ENCODE data around the gene LAGE3. TPM values are rescaled to one million over a fixed set of nuclear protein-coding genes. Genes with fewer than 3 reads are reported as not detected.

LAGE3 gene
- total and polyA plus RNA-seq, 4 donors = 10.3 to 32.0 (median 23.9) TPM

GRCh38 chrX:154484255-154485149 lies 5.4 kb upstream of the LAGE3 start:
- Histone ChIP-seq H3K27ac (ENCODE audit: low read depth in 1 of 2, low read length in 1 of 2) (peak overlapping the region in 1 of 2 donors; percentile 35), H3K4me1 (ENCODE audit: control insufficient read depth in 5 of 5, insufficient read depth in 5 of 5, low read length in 5 of 5) (peaks cover 0 to 9% (median 0%) of the 10 kb centered on the region in 5 donors), H3K9ac (ENCODE audit: insufficient read depth in 1 of 2, low read length in 2 of 2) (no peak overlapping the region), H3K36me3 (ENCODE audit: control insufficient read depth in 4 of 4, insufficient read depth in 4 of 4, low read length in 4 of 4) (peaks cover 0 to 7% (median under 1%) of the 10 kb centered on the region in 4 donors), H3K4me3 (no peak overlapping the region), H3K27me3 (ENCODE audit: control insufficient read depth in 3 of 3, insufficient read depth in 3 of 3, low read length in 2 of 3) (no peaks in the 10 kb centered on the region), H3K9me3 (ENCODE audit: control insufficient read depth in 4 of 4, insufficient read depth in 3 of 4, low read length in 3 of 4) (peaks cover 0 to 2% (median 0%) of the 10 kb centered on the region in 4 donors)
- WGBS, 2 donors = 84 to 94% methylated on average over 11 to 16 of the region's 16 CpGs
- no peak for ATAC-seq (ENCODE audit: insufficient read depth, low FRiP score)
- TF ChIP-seq CTCF (IDR thresholded peaks at IDR 0.05; ENCODE audit: control extremely low read depth, extremely low read depth) = no peak
- no peak for DNase-seq

GRCh38 chrX:154483325-154483724 lies 4.2 kb upstream of the LAGE3 start:
- DNase-seq (no peak), ATAC-seq (ENCODE audit: insufficient read depth, low FRiP score) (no peak)
- H3K4me1 ChIP-seq (ENCODE audit: control insufficient read depth in 5 of 5, insufficient read depth in 5 of 5, low read length in 5 of 5) = peaks cover 0 to 4% (median 0%) of the 10 kb centered on the region in 5 donors
- WGBS, 2 donors = 78 to 87% methylated on average over 7 of the region's 7 CpGs
- no peak overlapping the region for H3K4me3 ChIP-seq
- no peak overlapping the region for H3K27ac ChIP-seq (ENCODE audit: low read depth in 1 of 2, low read length in 1 of 2)
- H3K27me3 ChIP-seq (ENCODE audit: control insufficient read depth in 3 of 3, insufficient read depth in 3 of 3, low read length in 2 of 3) = no peaks in the 10 kb centered on the region
- peaks cover 0 to 2% (median 0%) of the 10 kb centered on the region in 4 donors for H3K9me3 ChIP-seq (ENCODE audit: control insufficient read depth in 4 of 4, insufficient read depth in 3 of 4, low read length in 3 of 4)
- peaks cover 0 to 7% (median under 1%) of the 10 kb centered on the region in 4 donors for H3K36me3 ChIP-seq (ENCODE audit: control insufficient read depth in 4 of 4, insufficient read depth in 4 of 4, low read length in 4 of 4)
- no peak for TF ChIP-seq CTCF (IDR thresholded peaks at IDR 0.05; ENCODE audit: control extremely low read depth, extremely low read depth)
- H3K9ac ChIP-seq (ENCODE audit: insufficient read depth in 1 of 2, low read length in 2 of 2) = no peak overlapping the region

- no peak for ATAC-seq (ENCODE audit: insufficient read depth, low FRiP score)
- 75 to 81% methylated on average over 6 to 7 of the region's 7 CpGs for WGBS, 2 donors
- Histone ChIP-seq H3K9me3 (ENCODE audit: control insufficient read depth in 4 of 4, insufficient read depth in 3 of 4, low read length in 3 of 4) (peaks cover 0 to 2% (median 0%) of the 10 kb centered on the region in 4 donors), H3K27me3 (ENCODE audit: control insufficient read depth in 3 of 3, insufficient read depth in 3 of 3, low read length in 2 of 3) (no peaks in the 10 kb centered on the region), H3K36me3 (ENCODE audit: control insufficient read depth in 4 of 4, insufficient read depth in 4 of 4, low read length in 4 of 4) (peaks cover 0 to 7% (median under 1%) of the 10 kb centered on the region in 4 donors), H3K9ac (ENCODE audit: insufficient read depth in 1 of 2, low read length in 2 of 2) (no peak overlapping the region), H3K27ac (ENCODE audit: low read depth in 1 of 2, low read length in 1 of 2) (no peak overlapping the region), H3K4me3 (no peak overlapping the region), H3K4me1 (ENCODE audit: control insufficient read depth in 5 of 5, insufficient read depth in 5 of 5, low read length in 5 of 5) (peaks cover 0 to 4% (median 0%) of the 10 kb centered on the region in 5 donors)
- DNase-seq = no peak
- no peak for TF ChIP-seq CTCF (IDR thresholded peaks at IDR 0.05; ENCODE audit: control extremely low read depth, extremely low read depth)
Measured at GRCh38 chrX:154482786-154483185, 3.7 kb upstream of the LAGE3 start.

Measured in lung (tissue), 12 donors.